Smooth muscle cell of the coronary artery (primary cell): ENCODE results near the gene ACOX3. TPM values are rescaled to one million over a fixed set of nuclear protein-coding genes. Genes with fewer than 3 reads are reported as not detected.

Experiments
- total RNA-seq: library from RNA; depleted of rRNA; stranded (reverse); fragments of >200 nt; gene quantifications from 2 replicates; pipeline ENCODE4 v1.2.3, GENCODE V29; 2014; ENCODE audit warnings: low replicate concordance

Gene ACOX3
- 17.7 and 34.0 TPM in 2 replicates for total RNA-seq

DNA sequence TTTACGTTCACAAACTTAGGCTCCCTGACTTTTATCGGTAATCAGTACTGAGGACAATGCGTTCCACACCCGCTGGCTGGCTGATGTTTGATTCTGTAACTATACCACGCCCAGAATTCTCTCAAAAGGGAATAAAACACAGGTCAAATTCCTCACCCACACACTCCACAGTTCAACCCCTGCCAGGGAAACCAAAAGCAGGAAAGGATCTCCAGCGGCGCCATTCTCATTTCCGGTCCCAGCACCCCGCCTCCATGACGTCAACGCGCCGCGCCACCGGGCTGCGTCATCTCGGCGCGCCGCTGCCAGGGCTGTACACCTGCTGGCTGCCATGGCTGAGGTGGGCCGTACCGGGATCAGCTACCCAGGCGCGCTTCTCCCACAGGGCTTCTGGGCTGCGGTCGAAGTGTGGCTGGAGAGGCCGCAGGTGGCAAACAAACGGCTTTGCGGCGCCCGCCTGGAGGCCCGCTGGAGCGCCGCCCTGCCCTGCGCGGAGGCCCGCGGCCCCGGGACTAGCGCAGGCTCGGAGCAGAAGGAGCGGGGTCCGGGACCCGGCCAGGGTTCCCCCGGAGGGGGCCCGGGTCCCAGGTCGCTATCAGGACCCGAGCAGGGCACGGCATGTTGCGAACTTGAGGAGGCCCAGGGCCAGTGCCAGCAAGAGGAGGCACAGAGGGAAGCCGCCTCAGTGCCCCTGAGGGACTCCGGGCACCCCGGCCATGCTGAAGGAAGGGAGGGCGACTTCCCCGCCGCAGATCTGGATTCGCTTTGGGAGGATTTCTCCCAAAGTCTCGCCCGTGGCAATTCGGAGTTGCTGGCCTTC lies at the start of gene ACOX3, which contains the start of gene TRMT44:
Gene ACOX3, minus strand, starts transcription at position 232 of the 820 bp plus-strand sequence. CDS start 24,202 bp downstream, outside the sequence.
Gene TRMT44, plus strand, starts transcription at position 286 of the 820 bp plus-strand sequence. Its CDS starts 46 bp downstream, at position 332.

Other genes with a start within 250 kb of the ACOX3 start
- gene SH3TC1, start 241.4 kb downstream of the ACOX3 start, total RNA-seq: 1.2 and 6.8 TPM in 2 replicates
- 0.45 and 6.8 TPM in 2 replicates for gene HTRA3, start 171.0 kb downstream of the ACOX3 start, total RNA-seq
- gene TRMT44, start 54 bp upstream of the ACOX3 start, total RNA-seq: 8.1 and 9.3 TPM in 2 replicates
- gene GPR78, start 139.7 kb upstream of the ACOX3 start, total RNA-seq: under 0.01 and 1.4 TPM in 2 replicates
- 0.98 and 33.7 TPM in 2 replicates for gene CPZ, start 152.0 kb upstream of the ACOX3 start, total RNA-seq